Panc1 (cell line): ENCODE results near the gene PROM2.

Experiments
- CTCF ChIP-seq: fragments of 450-650 bp; IDR thresholded peaks from 2 replicates; pipeline ENCODE4 v1.5.1; 2017; ENCODE audit warnings: mild to moderate bottlenecking
- POLR2AphosphoS5 ChIP-seq: IDR thresholded peaks from 2 replicates; pipeline ENCODE4 v1.6.1; 2012; ENCODE audit warnings: mild to moderate bottlenecking, low read depth, low read length, moderate library complexity
- REST ChIP-seq, 2 experiments: IDR thresholded peaks; 2 replicates each; pipeline ENCODE4 v1.6.1; 2011 to 2012; ENCODE audit warnings: low read depth in 2 of 2, control low read depth in 1 of 2, low read length in 1 of 2, mild to moderate bottlenecking in 1 of 2, moderate library complexity in 1 of 2; ENCODE audit not compliant: insufficient read depth in 1 of 2
- SIN3A ChIP-seq: IDR thresholded peaks from 2 replicates; pipeline ENCODE4 v1.6.1; 2012; ENCODE audit warnings: low read depth, mild to moderate bottlenecking, low read length, moderate library complexity, borderline replicate concordance; ENCODE audit not compliant: insufficient read depth
- TCF7L2 ChIP-seq: IDR thresholded peaks from 2 replicates; pipeline ENCODE4 v1.6.1; 2011; ENCODE audit warnings: mild to moderate bottlenecking, low read depth, low read length, inconsistent platforms

GRCh38 chr2:95295376-95295775 is 21.1 kb downstream of the PROM2 start:
- TF ChIP-seq CTCF (no peak), REST (IDR thresholded peaks at IDR 0.05; ENCODE audit: insufficient read depth in 1 of 2, low read depth in 2 of 2, low read length in 1 of 2) (no peak), POLR2AphosphoS5 (no peak), SIN3A (no peak), TCF7L2 (no peak)
